ENCODE results near the gene KCNF1. TPM values are rescaled to one million over a fixed set of nuclear protein-coding genes. Genes with fewer than 3 reads are reported as not detected.
"Not testable (repeated sequence)": the region's sequence is repeated elsewhere in the genome, so short reads cannot be mapped to it uniquely, and the experiment has no call there.

KCNF1 gene
- total RNA-seq, 1 donor from 2014 or later = not detected

- peaks cover 12% of the 10 kb centered on the region for H3K9me3 Mint-ChIP-seq
- no peak overlapping the region for H3K27ac ChIP-seq
- H3K36me3 ChIP-seq = no peaks in the 10 kb centered on the region
- no peaks in the 10 kb centered on the region for H3F3A ChIP-seq (ENCODE audit: low read depth)
- H4K20me1 ChIP-seq (ENCODE audit: low read depth) = no peaks in the 10 kb centered on the region
- no peaks in the 10 kb centered on the region for H3K27me3 ChIP-seq
- H2AFZ ChIP-seq (replicated peaks) = no peak overlapping the region
- peaks cover 2% of the 10 kb centered on the region for H3K36me3 Mint-ChIP-seq
- no peak for DNase-seq (ENCODE audit: low spot score)
- no peak overlapping the region for H3K4me3 ChIP-seq
- H3K27me3 Mint-ChIP-seq (ENCODE audit: insufficient read depth, low read depth) = peaks cover 14% of the 10 kb centered on the region
- H3K79me2 ChIP-seq (ENCODE audit: low read depth) = no peaks in the 10 kb centered on the region
- no peaks in the 10 kb centered on the region for H3K4me1 ChIP-seq
- no peak overlapping the region for H3K4me2 ChIP-seq
- H3K9me3 ChIP-seq (ENCODE audit: low read depth) = no peaks in the 10 kb centered on the region
- no peak overlapping the region for H3K4me3 Mint-ChIP-seq
- H3K4me1 Mint-ChIP-seq = peaks cover 8% of the 10 kb centered on the region
- H3K27ac Mint-ChIP-seq = no peak overlapping the region
- H3K9ac ChIP-seq = no peak overlapping the region
- TF ChIP-seq EZH2phosphoT487 (IDR thresholded peaks at IDR 0.05) (no peak), EZH2 (IDR thresholded peaks at IDR 0.05) (no peak)
- TF ChIP-seq, protein P1, sequence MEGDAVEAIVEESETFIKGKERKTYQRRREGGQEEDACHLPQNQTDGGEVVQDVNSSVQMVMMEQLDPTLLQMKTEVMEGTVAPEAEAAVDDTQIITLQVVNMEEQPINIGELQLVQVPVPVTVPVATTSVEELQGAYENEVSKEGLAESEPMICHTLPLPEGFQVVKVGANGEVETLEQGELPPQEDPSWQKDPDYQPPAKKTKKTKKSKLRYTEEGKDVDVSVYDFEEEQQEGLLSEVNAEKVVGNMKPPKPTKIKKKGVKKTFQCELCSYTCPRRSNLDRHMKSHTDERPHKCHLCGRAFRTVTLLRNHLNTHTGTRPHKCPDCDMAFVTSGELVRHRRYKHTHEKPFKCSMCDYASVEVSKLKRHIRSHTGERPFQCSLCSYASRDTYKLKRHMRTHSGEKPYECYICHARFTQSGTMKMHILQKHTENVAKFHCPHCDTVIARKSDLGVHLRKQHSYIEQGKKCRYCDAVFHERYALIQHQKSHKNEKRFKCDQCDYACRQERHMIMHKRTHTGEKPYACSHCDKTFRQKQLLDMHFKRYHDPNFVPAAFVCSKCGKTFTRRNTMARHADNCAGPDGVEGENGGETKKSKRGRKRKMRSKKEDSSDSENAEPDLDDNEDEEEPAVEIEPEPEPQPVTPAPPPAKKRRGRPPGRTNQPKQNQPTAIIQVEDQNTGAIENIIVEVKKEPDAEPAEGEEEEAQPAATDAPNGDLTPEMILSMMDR (IDR thresholded peaks at IDR 0.05) = no peak
These were observed 43.4 kb downstream of the KCNF1 start for GRCh38 chr2:10954856-10955818.

DNA sequence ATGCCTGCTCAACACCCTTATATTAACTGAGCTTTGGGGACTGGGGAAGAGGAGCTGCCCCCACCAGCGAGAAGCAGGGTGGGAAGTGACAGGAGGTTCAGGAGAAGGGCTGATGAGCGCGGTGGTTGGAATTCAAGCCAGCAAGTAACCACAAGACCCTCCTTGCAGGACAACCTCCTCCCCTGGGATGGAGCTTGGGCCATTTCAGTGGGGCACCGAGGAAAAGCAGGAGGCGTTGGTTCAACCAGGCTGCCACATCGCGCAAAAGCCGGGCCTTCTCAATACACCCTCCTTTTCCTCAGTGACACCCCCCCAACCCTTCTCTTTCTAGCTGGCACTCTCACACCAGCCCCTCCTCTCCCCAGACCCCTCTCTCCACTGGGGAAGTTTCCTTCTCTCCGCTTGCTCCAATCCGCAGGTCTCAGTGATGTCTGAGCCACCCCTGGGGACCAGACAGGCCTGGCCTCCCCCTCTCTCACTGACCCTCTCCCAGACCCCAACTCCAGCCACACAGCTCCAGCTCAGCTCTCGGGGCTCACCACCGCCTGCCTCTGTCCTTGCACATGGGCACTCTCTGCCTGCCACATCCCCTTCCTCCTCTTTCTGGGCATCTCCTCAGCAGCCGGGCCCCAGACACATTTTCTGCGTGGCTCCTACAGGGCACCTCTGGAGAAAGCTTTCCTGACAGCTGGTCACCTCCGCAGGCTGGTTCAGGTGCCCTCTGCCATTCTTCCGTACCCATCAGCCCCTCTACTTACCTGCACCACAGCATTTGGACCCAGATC, 44.5 kb downstream of the KCNF1 start:
- Mint-ChIP-seq H3K9me3 (peaks cover 10% of the 10 kb centered on the region), H3K4me3 (no peak overlapping the region), H3K27ac (no peak overlapping the region), H3K4me1 (peaks cover 8% of the 10 kb centered on the region), H3K36me3 (peaks cover 2% of the 10 kb centered on the region), H3K27me3 (ENCODE audit: insufficient read depth, low read depth) (peaks cover 14% of the 10 kb centered on the region)
- H3K27ac ChIP-seq = no peak overlapping the region
- no peaks in the 10 kb centered on the region for H3K4me1 ChIP-seq
- no peaks in the 10 kb centered on the region for H3K79me2 ChIP-seq (ENCODE audit: low read depth)
- H3K27me3 ChIP-seq = no peaks in the 10 kb centered on the region
- no peaks in the 10 kb centered on the region for H3F3A ChIP-seq (ENCODE audit: low read depth)
- no peak for DNase-seq (ENCODE audit: low spot score)
- H4K20me1 ChIP-seq (ENCODE audit: low read depth) = no peaks in the 10 kb centered on the region
- H3K4me2 ChIP-seq = no peak overlapping the region
- no peaks in the 10 kb centered on the region for H3K36me3 ChIP-seq
- no peak overlapping the region for H2AFZ ChIP-seq (replicated peaks)
- no peak overlapping the region for H3K4me3 ChIP-seq
- H3K9me3 ChIP-seq (ENCODE audit: low read depth) = no peaks in the 10 kb centered on the region
- H3K9ac ChIP-seq = no peak overlapping the region
- TF ChIP-seq EZH2phosphoT487 (IDR thresholded peaks at IDR 0.05) (no peak), EZH2 (IDR thresholded peaks at IDR 0.05) (no peak)
- TF ChIP-seq, protein P1 (IDR thresholded peaks at IDR 0.05) = no peak

- no peak overlapping the region for H3K27ac ChIP-seq
- peaks cover 14% of the 10 kb centered on the region for H3K27me3 Mint-ChIP-seq (ENCODE audit: insufficient read depth, low read depth)
- no peak for TF ChIP-seq EZH2phosphoT487 (IDR thresholded peaks at IDR 0.05)
- TF ChIP-seq, protein P1 (IDR thresholded peaks at IDR 0.05) = no peak
- no peak for TF ChIP-seq EZH2 (IDR thresholded peaks at IDR 0.05)
- no peaks in the 10 kb centered on the region for H3K36me3 ChIP-seq
- no peaks in the 10 kb centered on the region for H3F3A ChIP-seq (ENCODE audit: low read depth)
- H3K9me3 Mint-ChIP-seq = peaks cover 14% of the 10 kb centered on the region
- peaks cover 2% of the 10 kb centered on the region for H3K36me3 Mint-ChIP-seq
- no peak overlapping the region for H3K4me3 ChIP-seq
- H3K4me3 Mint-ChIP-seq = no peak overlapping the region
- no peak overlapping the region for H2AFZ ChIP-seq (replicated peaks)
- no peak for DNase-seq (ENCODE audit: low spot score)
- no peaks in the 10 kb centered on the region for H3K79me2 ChIP-seq (ENCODE audit: low read depth)
- no peak overlapping the region for H3K27ac Mint-ChIP-seq
- H3K4me1 Mint-ChIP-seq = peaks cover 8% of the 10 kb centered on the region
- H3K27me3 ChIP-seq = no peaks in the 10 kb centered on the region
- H3K4me1 ChIP-seq = no peaks in the 10 kb centered on the region
- H3K4me2 ChIP-seq = no peak overlapping the region
- H3K9me3 ChIP-seq (ENCODE audit: low read depth) = no peaks in the 10 kb centered on the region
- no peaks in the 10 kb centered on the region for H4K20me1 ChIP-seq (ENCODE audit: low read depth)
- no peak overlapping the region for H3K9ac ChIP-seq
These were observed 45.7 kb downstream of the KCNF1 start for GRCh38 chr2:10957391-10957790.

DNA sequence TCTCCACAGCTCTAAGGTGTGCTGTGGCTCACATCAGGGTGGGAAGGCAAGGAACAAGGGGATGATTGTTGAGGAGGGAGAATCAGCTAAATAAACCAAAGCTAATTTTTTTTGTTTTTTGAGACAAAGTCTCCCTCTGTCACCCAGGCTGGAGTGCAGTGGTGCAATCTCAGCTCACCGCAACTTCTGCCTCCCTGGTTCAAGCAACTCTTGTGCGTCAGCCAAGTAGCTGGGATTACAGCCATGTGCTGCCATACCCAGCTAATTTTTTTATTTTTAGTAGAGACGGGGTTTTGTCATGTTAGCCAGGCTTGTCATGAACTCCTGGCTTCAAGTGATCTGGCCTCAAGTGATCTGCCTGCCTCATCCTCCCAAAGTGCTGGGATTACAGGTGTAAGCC, 46.7 kb downstream of the KCNF1 start:
- H3K27me3 ChIP-seq; H3K4me3 Mint-ChIP-seq; H3K9ac ChIP-seq; H3K36me3 Mint-ChIP-seq; H2AFZ ChIP-seq (replicated peaks); H3K36me3 ChIP-seq; H3K4me1 ChIP-seq; H3K4me1 Mint-ChIP-seq; H3K4me3 ChIP-seq; H3F3A ChIP-seq (ENCODE audit: low read depth); H3K27ac ChIP-seq; H3K4me2 ChIP-seq; H4K20me1 ChIP-seq (ENCODE audit: low read depth); DNase-seq (ENCODE audit: low spot score); H3K9me3 ChIP-seq (ENCODE audit: low read depth); H3K79me2 ChIP-seq (ENCODE audit: low read depth): not testable (repeated sequence)
- Mint-ChIP-seq H3K27ac (peak overlapping the region; percentile 60), H3K27me3 (ENCODE audit: insufficient read depth, low read depth) (peaks cover 10% of the 10 kb centered on the region), H3K9me3 (peaks cover 14% of the 10 kb centered on the region)
